Fibroblast of lung (primary cell): ENCODE results near the gene TRAF4. TPM values are rescaled to one million over a fixed set of nuclear protein-coding genes. Genes with fewer than 3 reads are reported as not detected.

Experiments used
- DNase-seq, 2 donors: peaks; one replicate each; pipeline versions ENCODE4 v3.0.0 to v3.0.0-alpha.2; 2010; ENCODE audit warnings: low read depth in 2 of 2
- H2AFZ ChIP-seq: 2 replicates; pipeline ENCODE4 v1.5.1; 2012; ENCODE audit warnings: low read length, control low read depth, inconsistent platforms
- H3K27ac ChIP-seq: 2 replicates; pipeline ENCODE4 v1.5.1; 2011; ENCODE audit warnings: low read length, control low read depth; ENCODE audit not compliant: insufficient read depth
- H3K27me3 ChIP-seq: 2 replicates; pipeline ENCODE4 v1.5.1; 2011; ENCODE audit warnings: mild to moderate bottlenecking, low read length; ENCODE audit not compliant: control insufficient read depth, insufficient read depth
- H3K36me3 ChIP-seq: 2 replicates; pipeline ENCODE4 v1.5.1; 2011; ENCODE audit warnings: low read length; ENCODE audit not compliant: control insufficient read depth, insufficient read depth
- H3K4me1 ChIP-seq: 2 replicates; pipeline ENCODE4 v1.5.1; 2011; ENCODE audit warnings: low read length; ENCODE audit not compliant: control insufficient read depth, insufficient read depth; ENCODE audit errors: extremely low read depth
- H3K4me2 ChIP-seq: 2 replicates; pipeline ENCODE4 v1.5.1; 2011; ENCODE audit warnings: low read length, control low read depth; ENCODE audit not compliant: insufficient read depth; ENCODE audit errors: extremely low read depth
- H3K4me3 ChIP-seq, 4 experiments: fragments of 200-600 bp in 1 of 4; sonication (generic) in 1 of 4; replicated peaks in 1 of 4; 2 replicates each; pipeline ENCODE4 v1.5.1; 2011 to 2016; ENCODE audit warnings: low read length in 4 of 4, low read depth in 3 of 4, mild to moderate bottlenecking in 3 of 4, control low read depth in 2 of 4, inconsistent platforms in 1 of 4, mixed read lengths in 1 of 4; ENCODE audit not compliant: insufficient read depth in 1 of 4; ENCODE audit errors: control extremely low read depth in 1 of 4
- H3K79me2 ChIP-seq: 2 replicates; pipeline ENCODE4 v1.5.1; 2012; ENCODE audit warnings: mild to moderate bottlenecking, low read length, inconsistent platforms; ENCODE audit not compliant: control insufficient read depth, insufficient read depth
- H3K9ac ChIP-seq: 2 replicates; pipeline ENCODE4 v1.5.1; 2011; ENCODE audit warnings: mild to moderate bottlenecking, low read length, control low read depth; ENCODE audit not compliant: insufficient read depth
- H3K9me3 ChIP-seq: 2 replicates; pipeline ENCODE4 v1.5.1; 2012; ENCODE audit warnings: low read depth, low read length; ENCODE audit not compliant: control insufficient read depth, insufficient read depth
- H4K20me1 ChIP-seq: 2 replicates; pipeline ENCODE4 v1.5.1; 2011; ENCODE audit warnings: low read length; ENCODE audit not compliant: control insufficient read depth, insufficient read depth; ENCODE audit errors: extremely low read depth
- EZH2 ChIP-seq: IDR thresholded peaks from 2 replicates; pipeline ENCODE4 v1.5.1; 2012; ENCODE audit warnings: low read length, control low read depth, mild to moderate bottlenecking; ENCODE audit errors: missing control alignments
- polyA plus RNA-seq, 2 donors: library from polyadenylated mRNA; depleted of rRNA in 1 of 2; stranded (reverse) in 1 of 2; unstranded in 1 of 2; fragments of >200 nt; gene quantifications; 2 replicates each; pipeline ENCODE4 v1.2.1, GENCODE V29; 2011 to 2012; ENCODE audit warnings: missing spikeins in 1 of 2
- total RNA-seq: library from RNA; depleted of rRNA; stranded (reverse); fragments of >200 nt; gene quantifications from 2 replicates; pipeline ENCODE4 v1.2.1, GENCODE V29; 2014
- TF ChIP-seq, protein P1 (sequence below), 2 donors: IDR thresholded peaks in 1 of 2; conservative IDR thresholded peaks in 1 of 2; 1 replicate in 1 of 2; 2 replicates in 1 of 2; pipeline ENCODE4 v1.5.1; 2011 to 2012; ENCODE audit warnings: low read length in 2 of 2, control low read depth in 1 of 2, inconsistent platforms in 1 of 2, low read depth in 1 of 2, mild to moderate bottlenecking in 1 of 2

The TRAF4 gene
- total and polyA plus RNA-seq, 2 donors (not counting 1 experiment from before 2014, with no cell fraction given) = 17.5 to 28.7 TPM

- Histone ChIP-seq H3K27me3 (no peaks in the 10 kb centered on the region), H3K9ac (no peak overlapping the region), H3K4me2 (no peak overlapping the region), H2AFZ (no peak overlapping the region), H3K4me3 (no peak overlapping the region), H3K36me3 (no peaks in the 10 kb centered on the region), H4K20me1 (no peaks in the 10 kb centered on the region), H3K79me2 (no peaks in the 10 kb centered on the region), H3K27ac (no peak overlapping the region), H3K4me1 (no peaks in the 10 kb centered on the region), H3K9me3 (no peaks in the 10 kb centered on the region)
- no peak for DNase-seq
- no peak for TF ChIP-seq EZH2
- TF ChIP-seq, protein P1, sequence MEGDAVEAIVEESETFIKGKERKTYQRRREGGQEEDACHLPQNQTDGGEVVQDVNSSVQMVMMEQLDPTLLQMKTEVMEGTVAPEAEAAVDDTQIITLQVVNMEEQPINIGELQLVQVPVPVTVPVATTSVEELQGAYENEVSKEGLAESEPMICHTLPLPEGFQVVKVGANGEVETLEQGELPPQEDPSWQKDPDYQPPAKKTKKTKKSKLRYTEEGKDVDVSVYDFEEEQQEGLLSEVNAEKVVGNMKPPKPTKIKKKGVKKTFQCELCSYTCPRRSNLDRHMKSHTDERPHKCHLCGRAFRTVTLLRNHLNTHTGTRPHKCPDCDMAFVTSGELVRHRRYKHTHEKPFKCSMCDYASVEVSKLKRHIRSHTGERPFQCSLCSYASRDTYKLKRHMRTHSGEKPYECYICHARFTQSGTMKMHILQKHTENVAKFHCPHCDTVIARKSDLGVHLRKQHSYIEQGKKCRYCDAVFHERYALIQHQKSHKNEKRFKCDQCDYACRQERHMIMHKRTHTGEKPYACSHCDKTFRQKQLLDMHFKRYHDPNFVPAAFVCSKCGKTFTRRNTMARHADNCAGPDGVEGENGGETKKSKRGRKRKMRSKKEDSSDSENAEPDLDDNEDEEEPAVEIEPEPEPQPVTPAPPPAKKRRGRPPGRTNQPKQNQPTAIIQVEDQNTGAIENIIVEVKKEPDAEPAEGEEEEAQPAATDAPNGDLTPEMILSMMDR (conservative IDR thresholded peaks at IDR 0.05 in 1 of 2, IDR thresholded peaks at IDR 0.05 in 1 of 2; ENCODE audit: low read depth in 1 of 2, low read length in 2 of 2) = no peak
These were observed 52.3 kb downstream of the TRAF4 start for GRCh38 chr17:28796062-28796461.

Other genes with a start within 250 kb of the TRAF4 start
- not detected in 2 replicates for gene FOXN1, start 237.7 kb upstream of the TRAF4 start, total RNA-seq
- gene FOXN1, start 237.7 kb upstream of the TRAF4 start, polyA plus RNA-seq = not detected in 2 replicates
- 16.9 and 19.2 TPM in 2 replicates for gene UNC119, start 191.4 kb upstream of the TRAF4 start, total RNA-seq
- 24.6 and 26.4 TPM in 2 replicates for gene UNC119, start 191.4 kb upstream of the TRAF4 start, polyA plus RNA-seq
- gene PIGS, start 172.5 kb upstream of the TRAF4 start, total RNA-seq = 32.6 and 53.7 TPM in 2 replicates
- gene PIGS, start 172.5 kb upstream of the TRAF4 start, polyA plus RNA-seq = 59.9 and 68.4 TPM in 2 replicates
- 59.3 and 91.3 TPM in 2 replicates for gene ALDOC, start 167.1 kb upstream of the TRAF4 start, total RNA-seq
- gene ALDOC, start 167.1 kb upstream of the TRAF4 start, polyA plus RNA-seq = 47.3 and 111 TPM in 2 replicates
- 1.5 and 13.7 TPM in 2 replicates for gene SPAG5, start 145.0 kb upstream of the TRAF4 start, total RNA-seq
- gene SPAG5, start 145.0 kb upstream of the TRAF4 start, polyA plus RNA-seq = 12.0 and 48.8 TPM in 2 replicates
- gene RSKR, start 129.8 kb upstream of the TRAF4 start, total RNA-seq = 3.8 and 4.1 TPM in 2 replicates
- gene RSKR, start 129.8 kb upstream of the TRAF4 start, polyA plus RNA-seq = 1.8 and 2.5 TPM in 2 replicates
- 107 and 160 TPM in 2 replicates for gene BLTP2, start 98.9 kb upstream of the TRAF4 start, total RNA-seq
- gene BLTP2, start 98.9 kb upstream of the TRAF4 start, polyA plus RNA-seq = 74.9 and 96.3 TPM in 2 replicates
- 56.5 and 58.5 TPM in 2 replicates for gene SDF2, start 82.1 kb upstream of the TRAF4 start, total RNA-seq
- gene SDF2, start 82.1 kb upstream of the TRAF4 start, polyA plus RNA-seq = 65.2 and 75.2 TPM in 2 replicates
- 36.7 and 61.6 TPM in 2 replicates for gene SUPT6H, start 81.8 kb upstream of the TRAF4 start, total RNA-seq
- 34.7 and 39.1 TPM in 2 replicates for gene SUPT6H, start 81.8 kb upstream of the TRAF4 start, polyA plus RNA-seq
- 2.3 and 2.6 TPM in 2 replicates for gene PROCA1, start 32.1 kb upstream of the TRAF4 start, total RNA-seq
- gene PROCA1, start 32.1 kb upstream of the TRAF4 start, polyA plus RNA-seq = 0.85 and 0.93 TPM in 2 replicates
- gene RAB34, start 26.1 kb upstream of the TRAF4 start, total RNA-seq = 159 and 174 TPM in 2 replicates
- gene RAB34, start 26.1 kb upstream of the TRAF4 start, polyA plus RNA-seq = 287 and 338 TPM in 2 replicates
- 519 and 881 TPM in 2 replicates for gene RPL23A, start 24.0 kb upstream of the TRAF4 start, total RNA-seq
- 1,041 and 1,196 TPM in 2 replicates for gene RPL23A, start 24.0 kb upstream of the TRAF4 start, polyA plus RNA-seq
- 4.1 and 6.6 TPM in 2 replicates for gene TLCD1, start 17.8 kb upstream of the TRAF4 start, total RNA-seq
- 10.8 and 11.5 TPM in 2 replicates for gene TLCD1, start 17.8 kb upstream of the TRAF4 start, polyA plus RNA-seq
- 2.8 TPM in 2 replicates for gene NEK8, start 15.2 kb upstream of the TRAF4 start, total RNA-seq
- 3.0 and 3.8 TPM in 2 replicates for gene NEK8, start 15.2 kb upstream of the TRAF4 start, polyA plus RNA-seq
- gene FAM222B, start 98.8 kb downstream of the TRAF4 start, total RNA-seq = 1.8 and 2.8 TPM in 2 replicates
- 9.0 and 10.5 TPM in 2 replicates for gene FAM222B, start 98.8 kb downstream of the TRAF4 start, polyA plus RNA-seq
- 20.8 and 25.4 TPM in 2 replicates for gene ERAL1, start 111.0 kb downstream of the TRAF4 start, total RNA-seq
- 39.0 and 55.7 TPM in 2 replicates for gene ERAL1, start 111.0 kb downstream of the TRAF4 start, polyA plus RNA-seq
- 39.8 and 48.9 TPM in 2 replicates for gene FLOT2, start 153.7 kb downstream of the TRAF4 start, total RNA-seq
- 81.1 and 95.4 TPM in 2 replicates for gene FLOT2, start 153.7 kb downstream of the TRAF4 start, polyA plus RNA-seq
- gene DHRS13, start 159.1 kb downstream of the TRAF4 start, total RNA-seq = 6.9 and 7.8 TPM in 2 replicates
- gene DHRS13, start 159.1 kb downstream of the TRAF4 start, polyA plus RNA-seq = 2.6 and 4.6 TPM in 2 replicates
- gene PHF12, start 207.5 kb downstream of the TRAF4 start, total RNA-seq = 9.0 and 14.2 TPM in 2 replicates
- 10.1 and 11.9 TPM in 2 replicates for gene PHF12, start 207.5 kb downstream of the TRAF4 start, polyA plus RNA-seq